Muscle of leg (tissue), 11 donors: ENCODE measurements around the gene CD83. TPM values are rescaled to one million over a fixed set of nuclear protein-coding genes. Genes with fewer than 3 reads are reported as not detected.
A peak's percentile ranks its signal among the peaks of the same experiment; 100 is the strongest.

Experiments
- DNase-seq: peaks from one replicate; pipeline ENCODE4 v3.0.0; 2013
- H3K27ac ChIP-seq: one replicate; pipeline ENCODE4 v1.5.1; 2013; ENCODE audit warnings: mild to moderate bottlenecking, low read length, control low read depth
- H3K27me3 ChIP-seq: one replicate; pipeline ENCODE4 v1.6.1; 2013; ENCODE audit warnings: low read length; ENCODE audit not compliant: control insufficient read depth, insufficient read depth
- H3K36me3 ChIP-seq: one replicate; pipeline ENCODE4 v1.6.1; 2013; ENCODE audit warnings: low read length; ENCODE audit not compliant: control insufficient read depth, insufficient read depth
- H3K4me1 ChIP-seq: one replicate; pipeline ENCODE4 v1.6.1; 2013; ENCODE audit warnings: low read length; ENCODE audit not compliant: control insufficient read depth, insufficient read depth
- H3K4me3 ChIP-seq: one replicate; pipeline ENCODE4 v1.5.1; 2013; ENCODE audit warnings: low read length, control low read depth
- H3K9me3 ChIP-seq: replicated peaks from 2 replicates; pipeline ENCODE4 v1.6.1; 2013; ENCODE audit warnings: low read depth, low read length; ENCODE audit not compliant: control insufficient read depth
- WGBS: methylation state at CpG from one replicate; pipeline ENCODE4 v1.1.5; 2013; ENCODE audit warnings: missing lambda C conversion rate; ENCODE audit not compliant: insufficient coverage; 5-methylcytosine and 5-hydroxymethylcytosine counted together
- polyA plus RNA-seq, 8 donors: library from polyadenylated mRNA; unstranded; fragments of 120-200 nt; gene quantifications; one replicate each; pipeline versions ENCODE4 v1.2.1 to v1.2.3, GENCODE V29; 2013; ENCODE audit warnings: inconsistent platforms in 1 of 8, low replicate concordance in 1 of 8; ENCODE audit not compliant: insufficient read length in 8 of 8, insufficient read depth in 1 of 8
- total RNA-seq: library from RNA; stranded (reverse); fragments of 120-200 nt; gene quantifications from one replicate; pipeline ENCODE4 v1.2.4, GENCODE V29; 2013

CD83 gene
- total and polyA plus RNA-seq, 9 donors = 8.5 to 15.4 (median 10.1) TPM

DNA sequence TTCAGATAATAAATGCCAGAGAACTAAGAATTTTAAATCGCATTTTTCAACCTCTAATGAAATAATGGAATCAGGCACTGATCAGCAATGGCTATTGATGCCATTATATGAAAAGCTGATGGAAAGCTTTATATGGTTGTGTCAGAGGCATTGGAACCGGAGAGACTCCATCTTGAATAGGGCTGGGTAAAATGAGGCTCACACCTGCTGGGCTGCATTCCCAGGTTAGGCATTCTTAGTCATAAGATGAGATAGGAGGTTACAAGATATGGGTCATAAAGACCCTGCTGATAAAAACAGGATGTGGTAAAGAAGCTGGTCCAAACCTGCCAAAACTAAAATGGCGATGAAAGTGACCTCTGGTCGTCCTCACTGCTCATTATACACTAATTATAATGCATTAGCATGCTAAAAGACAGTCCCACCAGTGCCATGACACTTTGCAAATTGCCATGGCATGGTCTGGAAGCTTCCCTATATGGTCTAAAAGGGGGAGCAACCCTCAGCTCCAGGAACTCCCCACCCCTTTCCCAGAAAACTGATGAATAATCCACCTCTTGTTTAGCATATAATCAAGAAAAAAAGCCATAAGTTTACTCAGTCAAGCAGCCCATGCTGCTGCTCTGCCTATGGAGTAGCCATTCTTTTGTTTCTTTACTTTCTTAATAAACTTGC, 40.2 kb upstream of the CD83 start:
- WGBS = 89% methylated on average over 1 of the region's 4 CpGs
- no peaks in the 10 kb centered on the region for H3K9me3 ChIP-seq
- no peaks in the 10 kb centered on the region for H3K36me3 ChIP-seq
- no peak overlapping the region for H3K27ac ChIP-seq
- H3K4me1 ChIP-seq = peaks cover 3% of the 10 kb centered on the region
- no peak overlapping the region for H3K4me3 ChIP-seq
- DNase-seq = no peak
- H3K27me3 ChIP-seq = peaks cover 2% of the 10 kb centered on the region

DNA sequence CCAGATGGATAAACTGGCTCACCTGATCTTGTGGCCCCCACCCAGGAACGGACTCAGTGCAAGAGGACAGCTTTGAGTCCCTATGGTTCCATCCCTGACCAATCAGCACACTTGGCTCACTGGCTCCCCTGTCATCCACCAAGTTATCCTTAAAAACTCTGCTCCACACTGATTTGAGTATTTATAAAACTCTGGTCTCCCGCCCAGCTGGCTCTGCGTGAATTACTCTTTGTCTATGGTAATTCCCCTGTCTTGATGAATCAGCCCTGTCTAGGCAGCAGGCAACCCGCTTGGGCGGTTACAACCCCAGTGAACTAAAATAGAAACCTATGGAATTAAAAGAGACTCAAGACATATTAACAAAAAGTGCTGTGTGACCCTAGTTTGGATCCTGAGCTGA, 38.1 kb upstream of the CD83 start:
- no peak overlapping the region for H3K27ac ChIP-seq
- peak; percentile 53 for DNase-seq

DNA sequence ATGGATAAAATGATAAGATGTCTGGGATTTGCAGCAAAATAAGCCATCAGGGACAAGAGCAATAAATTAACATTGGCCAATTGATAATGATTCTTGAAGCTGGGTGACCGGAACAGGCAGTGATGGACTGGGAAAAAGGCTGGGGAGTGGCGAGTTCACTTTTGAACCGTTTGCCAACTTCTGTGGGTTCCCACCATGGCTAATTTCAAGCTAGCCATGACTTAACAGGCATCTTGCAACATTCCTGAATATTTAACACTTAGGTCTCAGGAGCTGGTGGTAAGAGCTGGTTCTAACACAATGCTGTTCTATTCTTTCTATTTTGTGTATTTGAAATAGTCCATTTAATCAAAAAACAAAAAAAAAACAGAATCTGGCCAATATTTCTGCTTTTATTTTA, 37.6 kb upstream of the CD83 start:
- H3K4me3 ChIP-seq = no peak overlapping the region
- no peaks in the 10 kb centered on the region for H3K9me3 ChIP-seq
- H3K4me1 ChIP-seq = peaks cover 2% of the 10 kb centered on the region
- H3K36me3 ChIP-seq = no peaks in the 10 kb centered on the region
- H3K27ac ChIP-seq = no peak overlapping the region
- no peak for DNase-seq
- 100% methylated on average over 2 of the region's 3 CpGs for WGBS
- H3K27me3 ChIP-seq = peaks cover 2% of the 10 kb centered on the region

More for the DNA sequence above, 38.1 kb upstream of the CD83 start:
- 79% methylated on average over 1 of the region's 5 CpGs for WGBS
- H3K4me3 ChIP-seq = no peak overlapping the region
- H3K9me3 ChIP-seq = no peaks in the 10 kb centered on the region
- peaks cover 2% of the 10 kb centered on the region for H3K27me3 ChIP-seq
- H3K4me1 ChIP-seq = peaks cover 3% of the 10 kb centered on the region
- no peaks in the 10 kb centered on the region for H3K36me3 ChIP-seq

DNA sequence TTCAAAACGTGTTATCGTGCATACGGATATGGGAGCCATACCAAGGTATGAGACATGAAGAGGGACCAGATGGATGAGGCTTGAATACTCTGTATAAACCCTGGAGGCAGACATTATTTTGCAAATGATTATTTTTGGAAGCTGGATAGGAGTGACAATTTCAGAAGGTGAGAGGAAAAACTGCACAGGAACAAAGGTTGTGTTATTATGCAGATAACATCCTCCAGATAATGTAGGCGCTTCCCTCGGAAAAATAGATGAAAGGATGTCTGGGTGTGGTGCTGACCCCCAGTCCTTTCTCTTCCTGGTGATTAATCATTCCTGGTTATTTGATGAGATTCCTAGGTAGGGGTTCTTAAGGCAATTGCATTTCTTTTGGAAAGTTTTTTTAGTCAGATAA, 36.4 kb upstream of the CD83 start:
- 87% methylated on average over 3 of the region's 5 CpGs for WGBS
- H3K4me3 ChIP-seq = no peak overlapping the region
- H3K36me3 ChIP-seq = no peaks in the 10 kb centered on the region
- peaks cover 5% of the 10 kb centered on the region for H3K27me3 ChIP-seq
- H3K9me3 ChIP-seq = no peaks in the 10 kb centered on the region
- H3K27ac ChIP-seq = no peak overlapping the region
- H3K4me1 ChIP-seq = no peaks in the 10 kb centered on the region
- no peak for DNase-seq

DNA sequence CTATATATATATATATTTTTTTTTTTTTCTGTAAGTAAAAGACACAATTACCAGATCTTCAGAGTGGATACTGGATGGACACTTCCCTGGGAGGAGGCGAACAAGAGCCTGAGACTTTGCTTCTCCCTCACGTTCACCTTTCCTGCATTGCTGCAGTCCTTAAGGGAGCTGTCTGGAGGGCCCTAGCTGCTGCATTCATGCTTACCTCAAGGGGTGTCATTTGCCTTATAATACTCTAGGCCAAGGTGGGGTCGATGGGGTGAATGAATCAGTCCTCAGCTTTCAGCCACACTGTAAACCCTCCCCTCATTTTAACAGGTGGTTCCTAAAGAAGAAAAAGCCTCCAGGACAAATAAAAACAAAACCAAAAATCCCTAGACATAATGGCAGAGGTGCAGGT, 34.8 kb upstream of the CD83 start:
- Histone ChIP-seq H3K4me1 (no peaks in the 10 kb centered on the region), H3K27ac (no peak overlapping the region), H3K36me3 (no peaks in the 10 kb centered on the region), H3K9me3 (no peaks in the 10 kb centered on the region), H3K27me3 (peaks cover 5% of the 10 kb centered on the region), H3K4me3 (no peak overlapping the region)
- no CpG with 5 or more reads among the region's 3 CpGs for WGBS
- DNase-seq = no peak

DNA sequence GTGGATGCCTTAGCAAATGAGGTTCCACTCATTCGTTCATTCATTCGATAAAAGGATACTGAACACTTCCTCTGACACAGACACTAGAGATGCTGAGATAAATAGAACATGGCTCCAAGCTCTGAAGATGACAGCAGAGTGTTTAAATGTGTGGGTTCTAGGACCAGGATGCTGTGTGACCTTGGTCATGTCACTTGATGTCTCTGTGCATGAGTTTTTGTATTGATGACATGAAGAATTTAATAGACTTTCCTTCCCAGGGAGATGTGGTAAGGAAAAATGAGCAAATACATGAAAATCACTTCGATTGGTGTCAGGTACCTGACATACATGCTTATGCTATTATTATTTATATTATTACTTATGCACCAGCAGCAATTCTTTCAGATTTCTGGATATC, 34.3 kb upstream of the CD83 start:
- no CpG with 5 or more reads among the region's 3 CpGs for WGBS
- no peaks in the 10 kb centered on the region for H3K36me3 ChIP-seq
- no peak for DNase-seq
- H3K9me3 ChIP-seq = no peaks in the 10 kb centered on the region
- no peak overlapping the region for H3K27ac ChIP-seq
- H3K4me1 ChIP-seq = no peaks in the 10 kb centered on the region
- no peak overlapping the region for H3K4me3 ChIP-seq
- peaks cover 5% of the 10 kb centered on the region for H3K27me3 ChIP-seq

DNA sequence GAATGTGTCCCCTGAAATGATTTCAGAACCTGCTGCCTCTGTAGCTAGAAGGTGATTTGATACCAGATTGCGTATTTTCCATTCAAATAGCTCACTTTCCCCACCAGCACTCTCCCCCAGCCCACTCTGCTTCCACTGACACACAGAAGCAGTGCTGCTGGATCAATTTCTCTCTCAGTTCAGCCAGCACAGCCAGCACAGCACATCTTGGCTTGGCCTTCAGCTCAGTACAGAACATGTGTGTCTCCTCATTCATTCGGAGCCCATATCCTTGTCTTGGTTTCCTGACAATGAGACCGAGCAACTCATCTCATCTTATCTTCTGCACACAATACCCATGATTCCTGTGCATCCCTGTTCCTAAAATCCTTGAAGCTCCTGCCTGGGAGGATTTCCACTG, 33.8 kb upstream of the CD83 start:
- Histone ChIP-seq H3K27ac (no peak overlapping the region), H3K4me1 (no peaks in the 10 kb centered on the region), H3K27me3 (peaks cover 5% of the 10 kb centered on the region), H3K4me3 (no peak overlapping the region), H3K36me3 (no peaks in the 10 kb centered on the region), H3K9me3 (no peaks in the 10 kb centered on the region)
- WGBS = 43% methylated on average over 3 of the region's 3 CpGs
- peak; percentile 64 for DNase-seq

DNA sequence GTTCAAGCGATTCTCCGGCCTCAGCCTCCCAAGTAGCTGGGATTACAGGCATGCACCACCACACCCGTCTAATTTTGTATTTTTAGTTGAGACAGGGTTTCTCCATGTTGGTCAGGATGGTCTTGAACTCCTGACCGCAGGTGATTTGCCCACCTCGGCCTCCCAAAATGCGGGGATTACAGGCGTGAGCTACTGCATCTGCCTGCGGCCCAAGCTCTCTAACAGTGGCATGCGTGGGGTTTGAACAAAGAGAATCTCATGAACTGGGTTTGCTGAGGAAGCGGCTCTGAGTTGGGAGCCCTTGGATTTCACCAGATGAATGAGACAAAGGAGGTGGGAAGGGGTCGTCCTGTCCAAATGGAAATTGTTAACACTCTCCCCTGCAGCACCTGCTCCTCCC, 33.2 kb upstream of the CD83 start:
- no peaks in the 10 kb centered on the region for H3K9me3 ChIP-seq
- 99% methylated on average over 7 of the region's 11 CpGs for WGBS
- DNase-seq = no peak
- no peak overlapping the region for H3K4me3 ChIP-seq
- H3K36me3 ChIP-seq = no peaks in the 10 kb centered on the region
- peaks cover 3% of the 10 kb centered on the region for H3K27me3 ChIP-seq
- no peak overlapping the region for H3K27ac ChIP-seq
- H3K4me1 ChIP-seq = no peaks in the 10 kb centered on the region

DNA sequence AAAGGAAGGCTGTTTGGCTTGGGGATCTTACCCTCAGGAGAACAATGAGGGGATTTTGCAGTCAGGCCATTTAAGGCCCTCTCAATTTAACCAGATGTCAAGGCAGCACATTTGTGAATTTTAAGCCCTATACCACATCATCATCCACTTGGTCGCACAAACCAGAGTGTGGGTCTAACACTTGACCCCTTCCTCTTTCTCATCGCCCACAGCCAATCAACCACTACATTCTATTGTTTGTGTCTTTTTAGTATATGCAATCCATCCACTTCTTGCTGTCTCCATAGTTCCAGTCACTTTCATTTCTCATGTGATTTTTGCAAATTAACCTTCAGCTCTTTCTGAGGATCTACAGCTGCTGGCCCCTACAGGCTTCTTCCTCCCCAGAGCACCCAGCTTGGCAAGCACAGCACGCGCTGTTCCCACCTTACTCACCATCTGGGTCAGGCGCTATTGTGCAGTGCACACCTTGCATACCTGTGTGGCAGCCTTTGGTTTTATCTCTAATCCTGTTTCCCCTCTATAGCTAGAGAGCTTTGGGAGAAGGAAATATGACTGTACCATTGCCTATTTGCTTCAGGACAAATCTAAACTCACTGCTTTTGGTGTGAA, 32.3 kb upstream of the CD83 start:
- no peak overlapping the region for H3K4me3 ChIP-seq
- H3K9me3 ChIP-seq = no peaks in the 10 kb centered on the region
- peaks cover 3% of the 10 kb centered on the region for H3K27me3 ChIP-seq
- no peak overlapping the region for H3K27ac ChIP-seq
- no peaks in the 10 kb centered on the region for H3K4me1 ChIP-seq
- no CpG with 5 or more reads among the region's 5 CpGs for WGBS
- no peak for DNase-seq
- no peaks in the 10 kb centered on the region for H3K36me3 ChIP-seq

DNA sequence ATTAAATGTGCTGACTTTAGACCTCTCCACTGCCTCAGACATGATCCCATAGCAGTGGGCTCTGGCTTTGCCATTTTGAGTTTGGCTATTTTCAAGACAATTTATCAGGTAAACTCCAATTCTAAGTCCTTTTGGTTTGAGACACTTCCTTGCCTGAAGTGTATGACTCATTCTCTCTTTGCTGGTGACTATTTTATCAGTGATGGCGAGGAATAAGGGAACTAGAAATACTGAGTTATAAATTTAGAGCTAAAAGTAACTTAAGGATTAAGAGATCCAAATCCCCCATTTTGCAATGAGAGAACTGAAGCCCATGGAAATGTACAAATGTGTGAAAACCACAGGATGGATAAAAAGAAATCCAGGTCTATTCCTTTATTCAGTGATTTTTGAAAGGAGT, 30.9 kb upstream of the CD83 start:
- H3K9me3 ChIP-seq = no peaks in the 10 kb centered on the region
- no peak overlapping the region for H3K4me3 ChIP-seq
- DNase-seq = no peak
- H3K27me3 ChIP-seq = peaks cover 3% of the 10 kb centered on the region
- no peak overlapping the region for H3K27ac ChIP-seq
- WGBS = no CpG with 5 or more reads among the region's 1 CpG
- H3K4me1 ChIP-seq = no peaks in the 10 kb centered on the region
- H3K36me3 ChIP-seq = no peaks in the 10 kb centered on the region
